HG03521 (cell line): ENCODE results near the gene PAX1.

Source experiments
- ATAC-seq: cut with Tn5 transposase; IDR thresholded peaks from one replicate; pipeline ENCODE4 v1.9.1; 2021; ENCODE audit warnings: mild to moderate bottlenecking, moderate library complexity; ENCODE audit not compliant: unreplicated experiment

PAX1 gene

GRCh38 chr20:21725892-21726291 is 20.4 kb downstream of the PAX1 start:
- no peak for ATAC-seq

GRCh38 chr20:21729316-21729715 is 23.9 kb downstream of the PAX1 start:
- no peak for ATAC-seq

GRCh38 chr20:21739161-21739560 is 33.7 kb downstream of the PAX1 start:
- ATAC-seq, result no peak

- no peak for ATAC-seq
These were observed 34.2 kb downstream of the PAX1 start for GRCh38 chr20:21739682-21740081.

GRCh38 chr20:21741266-21741665 is 35.8 kb downstream of the PAX1 start:
- ATAC-seq, result no peak

- no peak for ATAC-seq
These were observed 57.2 kb downstream of the PAX1 start for GRCh38 chr20:21762646-21763045.

- no peak for ATAC-seq
These were observed 61.8 kb downstream of the PAX1 start for GRCh38 chr20:21767200-21767738.

- no peak for ATAC-seq
These were observed 62.3 kb downstream of the PAX1 start for GRCh38 chr20:21767739-21768223.
